ENCODE results near the gene HMGXB4. TPM values are rescaled to one million over a fixed set of nuclear protein-coding genes. Genes with fewer than 3 reads are reported as not detected.

Gene HMGXB4
- 8.8 to 14.6 TPM (median 11.6 TPM) in 5 replicates for total RNA-seq (2022; extraction: Qiagen RNA extraction; ENCODE audit: low read depth)

GRCh38 chr22:35257321-35258190, at the start of gene HMGXB4:
Gene HMGXB4 (plus strand): TSS chr22:35257493. CDS start chr22:35262391, 4,898 bp downstream.

GRCh38 chr22:35299673-35300499, 42.6 kb downstream of the HMGXB4 start, which contains the start of gene TOM1:
Gene TOM1 (plus strand): TSS chr22:35299894. CDS start chr22:35299929, 35 bp downstream.

Other genes with a start within 250 kb of the HMGXB4 start
- gene ISX, start 191.3 kb upstream of the HMGXB4 start, total RNA-seq (2022; extraction: Qiagen RNA extraction; ENCODE audit: low read depth), result not detected in 5 replicates
- gene TOM1, start 42.4 kb downstream of the HMGXB4 start, total RNA-seq (2022; extraction: Qiagen RNA extraction; ENCODE audit: low read depth), result 10.3 to 13.2 TPM (median 11.7 TPM) in 5 replicates
- gene HMOX1, start 123.6 kb downstream of the HMGXB4 start, total RNA-seq (2022; extraction: Qiagen RNA extraction; ENCODE audit: low read depth), result 416 to 649 TPM (median 496 TPM) in 5 replicates
- gene MCM5, start 142.6 kb downstream of the HMGXB4 start, total RNA-seq (2022; extraction: Qiagen RNA extraction; ENCODE audit: low read depth), result 57.7 to 93.9 TPM (median 88.6 TPM) in 5 replicates

Measured in A549 treated with GW870086 at 1 μM for 4 hours (cell line).